Caco-2 (cell line): ENCODE measurements around the gene ZNF609. TPM values are rescaled to one million over a fixed set of nuclear protein-coding genes. Genes with fewer than 3 reads are reported as not detected.

Experiments used
- BruUV-seq: library from RNA; stranded (reverse); fragments of 400-500 nt; replicated peaks from 2 replicates; lab custom pipeline; 2021; lab: Mats Ljungman, UMichigan
- CTCF ChIA-PET: fragments of 300-600 bp; sonication (Branson Sonifier 250); formaldehyde crosslinking; loops from one replicate; lab custom pipeline; 2022; ENCODE audit warnings: antibody characterized with exemption; lab: Charles Lee
- POLR2A ChIA-PET: fragments of 300-600 bp; sonication (Branson Sonifier 250); formaldehyde crosslinking; loops from one replicate; lab custom pipeline; 2022; ENCODE audit warnings: antibody characterized with exemption; lab: Charles Lee
- DNase-seq, 2 experiments: peaks; one replicate each; pipeline versions ENCODE4 v3.0.0 to v3.0.0-alpha.2; 2020 to 2022
- H3K27me3 ChIP-seq: replicated peaks from 2 replicates; pipeline ENCODE4 v1.6.0; 2011; ENCODE audit warnings: low read length; ENCODE audit not compliant: control insufficient read depth, insufficient read depth
- H3K36me3 ChIP-seq: 2 replicates; pipeline ENCODE4 v1.5.1; 2011; ENCODE audit warnings: low read length; ENCODE audit not compliant: control insufficient read depth, insufficient read depth
- H3K4me1 ChIP-seq: fragments of 250-450 bp; sonication (Bioruptor Pico); 2 replicates; pipeline ENCODE4 v1.5.1; 2020; ENCODE audit warnings: mild to moderate bottlenecking
- H3K4me3 ChIP-seq: 2 replicates; pipeline ENCODE4 v1.5.1; 2011; ENCODE audit warnings: low read depth, mild to moderate bottlenecking, control low read depth, low read length
- H3K9me3 ChIP-seq: fragments of 250-450 bp; sonication (Bioruptor Pico); 2 replicates; pipeline ENCODE4 v1.5.1; 2020; ENCODE audit warnings: mild to moderate bottlenecking, moderate library complexity
- H3K27ac Mint-ChIP-seq: one replicate; pipeline ENCODE4 v1.8.0; 2022; ENCODE audit warnings: mixed read lengths; ENCODE audit not compliant: unreplicated experiment
- H3K27me3 Mint-ChIP-seq: one replicate; pipeline ENCODE4 v1.8.0; 2022; ENCODE audit warnings: mixed read lengths; ENCODE audit not compliant: insufficient read depth, unreplicated experiment
- H3K36me3 Mint-ChIP-seq: one replicate; pipeline ENCODE4 v1.8.0; 2022; ENCODE audit warnings: mild to moderate bottlenecking, mixed read lengths; ENCODE audit not compliant: insufficient read depth, unreplicated experiment
- H3K4me1 Mint-ChIP-seq: one replicate; pipeline ENCODE4 v1.8.0; 2022; ENCODE audit warnings: low read depth, mixed read lengths; ENCODE audit not compliant: unreplicated experiment
- H3K4me3 Mint-ChIP-seq: one replicate; pipeline ENCODE4 v1.8.0; 2022; ENCODE audit warnings: mild to moderate bottlenecking, moderate library complexity, mixed read lengths; ENCODE audit not compliant: unreplicated experiment
- H3K9me3 Mint-ChIP-seq: one replicate; pipeline ENCODE4 v1.8.0; 2022; ENCODE audit warnings: mixed read lengths; ENCODE audit not compliant: unreplicated experiment
- CTCF ChIP-seq, 2 experiments: fragments of 200-600 bp in 1 of 2; IDR thresholded peaks; 1 replicate in 1 of 2; 2 replicates in 1 of 2; pipeline versions ENCODE4 v1.5.1 to v1.8.0; 2011 to 2022; ENCODE audit warnings: antibody characterized with exemption in 1 of 2, control low read depth in 1 of 2, inconsistent platforms in 1 of 2, low read depth in 1 of 2, low read length in 1 of 2, mild to moderate bottlenecking in 1 of 2, moderate library complexity in 1 of 2; ENCODE audit not compliant: insufficient read depth in 1 of 2, severe bottlenecking in 1 of 2, unreplicated experiment in 1 of 2
- intact Hi-C: fragments of 100-400 bp; cut with micrococcal nuclease; formaldehyde crosslinking; loops from one replicate; pipeline ENCODE4 v1.10.0; 2022; ENCODE audit not compliant: unreplicated experiment
- total RNA-seq: library from RNA; stranded (reverse); gene quantifications from 2 replicates; pipeline ENCODE4 v1.2.3, GENCODE V29; 2022

ZNF609 gene
- total RNA-seq, 1 experiment from 2014 or later, result 30.1 TPM

DNA sequence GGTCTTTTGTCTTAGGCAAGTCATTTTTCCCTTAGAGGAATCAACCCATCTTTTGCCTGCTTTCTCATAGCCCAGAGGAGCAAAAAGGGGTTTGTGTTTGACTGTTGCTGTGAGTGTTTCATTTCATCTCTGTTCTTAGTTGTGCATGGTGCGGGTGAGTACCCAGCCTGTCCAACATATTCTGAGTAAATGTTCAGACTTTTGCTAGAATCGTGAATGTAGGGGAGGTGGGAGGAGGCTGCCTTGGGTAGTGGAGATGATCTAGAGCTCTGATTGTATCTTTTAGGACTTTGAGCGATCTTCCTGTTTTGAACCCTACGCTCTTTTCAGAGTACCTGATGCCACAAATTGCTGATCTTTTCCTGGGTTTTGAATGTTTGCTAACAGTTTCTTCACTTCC lies 123.1 kb downstream of the ZNF609 start:
- Histone ChIP-seq H3K9me3 (peaks cover 8% of the 10 kb centered on the region; the same call in 1 of the 2 replicates), H3K36me3 (no peaks in the 10 kb centered on the region), H3K27me3 (no peaks in the 10 kb centered on the region), H3K4me1 (peaks cover 10% of the 10 kb centered on the region), H3K4me3 (no peak overlapping the region)
- no TSS peak for BruUV-seq
- CTCF ChIA-PET, result no interaction called here
- peak overlapping the region; percentile 57 for H3K27ac Mint-ChIP-seq
- H3K4me1 Mint-ChIP-seq, result peaks cover 20% of the 10 kb centered on the region
- no peak overlapping the region for H3K4me3 Mint-ChIP-seq
- intact Hi-C loops, result no loop called here
- H3K9me3 Mint-ChIP-seq, result peaks cover 13% of the 10 kb centered on the region
- peaks cover 13% of the 10 kb centered on the region for H3K36me3 Mint-ChIP-seq
- no peak for DNase-seq
- no peak for TF ChIP-seq CTCF (IDR thresholded peaks at IDR 0.05; ENCODE audit: insufficient read depth in 1 of 2, low read depth in 1 of 2, low read length in 1 of 2, severe bottlenecking in 1 of 2, unreplicated experiment in 1 of 2)
- no peaks in the 10 kb centered on the region for H3K27me3 Mint-ChIP-seq
- POLR2A ChIA-PET, result interaction anchor here (0.6 kb wide), 1 partner anchor 97 kb away, joined by 3 read pairs; no protein-coding TSS in a partner anchor

- Histone ChIP-seq H3K36me3 (no peaks in the 10 kb centered on the region), H3K9me3 (peaks cover 8% of the 10 kb centered on the region; the same call in 1 of the 2 replicates), H3K4me3 (no peak overlapping the region), H3K27me3 (no peaks in the 10 kb centered on the region), H3K4me1 (peaks cover 14% of the 10 kb centered on the region)
- POLR2A ChIA-PET, result interaction anchor here (0.6 kb wide), 1 partner anchor 97 kb away, joined by 3 read pairs; no protein-coding TSS in a partner anchor
- Mint-ChIP-seq H3K9me3 (peaks cover 13% of the 10 kb centered on the region), H3K4me3 (no peak overlapping the region), H3K27me3 (no peaks in the 10 kb centered on the region), H3K4me1 (peaks cover 20% of the 10 kb centered on the region), H3K27ac (peak overlapping the region; percentile 57), H3K36me3 (peaks cover 13% of the 10 kb centered on the region)
- CTCF ChIA-PET, result no interaction called here
- BruUV-seq, result no TSS peak
- intact Hi-C loops, result no loop called here
- no peak for DNase-seq
- TF ChIP-seq CTCF (IDR thresholded peaks at IDR 0.05; ENCODE audit: insufficient read depth in 1 of 2, low read depth in 1 of 2, low read length in 1 of 2, severe bottlenecking in 1 of 2, unreplicated experiment in 1 of 2), result no peak
Measured at GRCh38 chr15:64583983-64584382, 123.6 kb downstream of the ZNF609 start.

DNA sequence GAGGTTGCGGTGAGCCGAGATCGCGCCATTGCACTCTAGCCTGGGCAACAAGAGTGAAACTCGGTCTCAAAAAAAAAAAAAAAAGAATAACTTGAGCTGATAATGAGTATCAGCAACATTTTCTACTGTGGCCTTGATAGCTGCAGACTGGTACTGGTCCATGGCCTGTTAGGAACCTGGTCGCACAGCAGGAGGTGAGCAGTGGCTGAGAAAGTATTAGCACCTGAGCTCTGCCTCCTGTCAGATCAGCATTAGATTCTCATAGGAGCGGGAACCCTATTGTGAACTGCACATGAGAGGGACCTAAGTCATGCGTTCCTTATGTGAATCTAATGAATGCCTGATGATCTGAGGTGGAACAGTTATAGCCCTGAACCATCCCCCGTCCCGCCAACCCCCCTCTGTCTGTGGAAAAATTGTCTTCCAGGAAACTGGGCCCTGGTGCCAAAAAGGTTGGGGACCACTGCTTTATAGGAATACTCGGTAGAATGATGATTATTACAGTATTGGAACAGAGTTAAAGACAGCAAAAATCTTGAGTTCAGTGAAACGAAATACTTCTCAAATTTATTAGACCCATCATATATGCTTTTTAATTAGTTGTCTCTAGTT lies 126.0 kb downstream of the ZNF609 start:
- no peak for DNase-seq
- peaks cover 9% of the 10 kb centered on the region for H3K36me3 Mint-ChIP-seq
- no peaks in the 10 kb centered on the region for H3K27me3 Mint-ChIP-seq
- H3K9me3 ChIP-seq, result no peaks in the 10 kb centered on the region
- no peak overlapping the region for H3K4me3 Mint-ChIP-seq
- peaks cover 26% of the 10 kb centered on the region for H3K4me1 Mint-ChIP-seq
- peaks cover 13% of the 10 kb centered on the region for H3K9me3 Mint-ChIP-seq
- intact Hi-C loops, result no loop called here
- no TSS peak for BruUV-seq
- H3K4me3 ChIP-seq, result no peak overlapping the region
- TF ChIP-seq CTCF (IDR thresholded peaks at IDR 0.05; ENCODE audit: insufficient read depth in 1 of 2, low read depth in 1 of 2, low read length in 1 of 2, severe bottlenecking in 1 of 2, unreplicated experiment in 1 of 2), result no peak
- peaks cover 31% of the 10 kb centered on the region for H3K4me1 ChIP-seq
- peak overlapping the region; percentile 59 for H3K27ac Mint-ChIP-seq
- no peaks in the 10 kb centered on the region for H3K27me3 ChIP-seq
- CTCF ChIA-PET, result no interaction called here
- no peaks in the 10 kb centered on the region for H3K36me3 ChIP-seq
- POLR2A ChIA-PET, result no interaction called here
